B cell (primary cell): ENCODE data around the gene RIN2. TPM values are rescaled to one million over a fixed set of nuclear protein-coding genes. Genes with fewer than 3 reads are reported as not detected.

Experiments
- ATAC-seq: fragments of 200-7000 bp; cut with Tn5 transposase; one replicate; pipeline ENCODE4 v1.10.0; 2021; ENCODE audit warnings: low read depth, mild to moderate bottlenecking, moderate number of reproducible peaks, moderate library complexity
- CTCF ChIA-PET: fragments of 350-600 bp; sonication (Branson Sonifier 250); formaldehyde crosslinking; loops from one replicate; lab custom pipeline; 2021; ENCODE audit warnings: antibody characterized with exemption, inconsistent platforms; lab: Charles Lee
- POLR2A ChIA-PET: fragments of 350-600 bp; sonication (Branson Sonifier 250); formaldehyde crosslinking; loops from one replicate; lab custom pipeline; 2021; ENCODE audit warnings: antibody characterized with exemption; lab: Charles Lee
- DNase-seq: peaks from one replicate; pipeline ENCODE4 v3.0.0; 2013
- H2AFZ ChIP-seq: 2 replicates; pipeline ENCODE4 v1.6.1; 2012; ENCODE audit warnings: mild to moderate bottlenecking, low read depth, low read length; ENCODE audit not compliant: insufficient read depth, poor library complexity, severe bottlenecking
- H3K27ac ChIP-seq, 2 donors: 1 replicate in 1 of 2; 2 replicates in 1 of 2; pipeline ENCODE4 v1.5.1; 2012 to 2013; ENCODE audit warnings: low read length in 2 of 2, mild to moderate bottlenecking in 2 of 2, moderate library complexity in 1 of 2
- H3K27me3 ChIP-seq, 4 experiments: fragments of 200-600 bp in 1 of 4; sonication (generic) in 1 of 4; replicated peaks in 1 of 4; 1 replicate in 2 of 4; 2 replicates in 2 of 4; pipeline versions ENCODE4 v1.6.1 to v1.7.0; 2013 to 2016; ENCODE audit warnings: low read length in 3 of 4, mild to moderate bottlenecking in 2 of 4, mixed read lengths in 1 of 4, moderate library complexity in 1 of 4; ENCODE audit not compliant: insufficient read depth in 4 of 4, control insufficient read depth in 3 of 4; ENCODE audit errors: control extremely low read depth in 1 of 4
- H3K36me3 ChIP-seq, 2 experiments: replicated peaks in 1 of 2; 1 replicate in 1 of 2; 2 replicates in 1 of 2; pipeline versions ENCODE4 v1.6.1 to v1.7.1; 2013; ENCODE audit warnings: low read length in 1 of 2; ENCODE audit not compliant: insufficient read depth in 2 of 2, control insufficient read depth in 1 of 2; ENCODE audit errors: control extremely low read depth in 1 of 2, extremely low read depth in 1 of 2
- H3K4me1 ChIP-seq, 2 donors: fragments of 200-600 bp in 1 of 2; sonication (generic) in 1 of 2; 1 replicate in 1 of 2; 2 replicates in 1 of 2; pipeline versions ENCODE4 v1.5.1 to v1.6.1; 2013 to 2017; ENCODE audit warnings: low read length in 2 of 2; ENCODE audit not compliant: control insufficient read depth in 2 of 2, insufficient read depth in 2 of 2
- H3K4me2 ChIP-seq: replicated peaks from 2 replicates; pipeline ENCODE3; 2012; ENCODE audit warnings: mild to moderate bottlenecking, low read depth, low read length; ENCODE audit not compliant: poor library complexity, severe bottlenecking
- H3K4me3 ChIP-seq, 5 experiments: fragments of 200-600 bp in 1 of 5; sonication (generic) in 1 of 5; 1 replicate in 3 of 5; 2 replicates in 2 of 5; pipeline versions ENCODE4 v1.5.1 to v1.7.0; 2011 to 2016; ENCODE audit warnings: low read length in 4 of 5, mild to moderate bottlenecking in 4 of 5, low read depth in 2 of 5, control low read depth in 1 of 5, moderate library complexity in 1 of 5; ENCODE audit not compliant: insufficient read depth in 1 of 5; ENCODE audit errors: control extremely low read depth in 1 of 5, extremely low read depth in 1 of 5
- H3K79me2 ChIP-seq: fragments of 200-600 bp; sonication (generic); one replicate; pipeline ENCODE4 v1.6.0; 2016; ENCODE audit warnings: low read length; ENCODE audit not compliant: control insufficient read depth, insufficient read depth
- H3K9ac ChIP-seq: fragments of 200-600 bp; sonication (generic); 2 replicates; pipeline ENCODE4 v1.6.1; 2017; ENCODE audit warnings: mild to moderate bottlenecking, low read length, moderate library complexity
- H3K9me3 ChIP-seq, 3 donors: one replicate each; pipeline versions ENCODE4 v1.6.1 to v1.7.1; 2013; ENCODE audit warnings: low read length in 2 of 3; ENCODE audit not compliant: control insufficient read depth in 2 of 3, insufficient read depth in 1 of 3; ENCODE audit errors: control extremely low read depth in 1 of 3
- H4K20me1 ChIP-seq: 2 replicates; pipeline ENCODE4 v1.6.0; 2012; ENCODE audit warnings: mild to moderate bottlenecking, low read length; ENCODE audit not compliant: insufficient read depth, control insufficient read depth, poor library complexity, severe bottlenecking
- H3K27ac Mint-ChIP-seq: one replicate; pipeline ENCODE4 v1.8.0; 2021; ENCODE audit warnings: mixed read lengths
- H3K27me3 Mint-ChIP-seq: one replicate; pipeline ENCODE4 v1.8.0; 2021; ENCODE audit warnings: mixed read lengths
- H3K4me1 Mint-ChIP-seq: one replicate; pipeline ENCODE4 v1.8.0; 2021; ENCODE audit warnings: mixed read lengths
- H3K4me3 Mint-ChIP-seq: one replicate; pipeline ENCODE4 v1.8.0; 2021; ENCODE audit warnings: mixed read lengths
- H3K9me3 Mint-ChIP-seq: one replicate; pipeline ENCODE4 v1.8.0; 2022; ENCODE audit warnings: mixed read lengths; ENCODE audit not compliant: insufficient read depth
- EZH2 ChIP-seq: IDR thresholded peaks from 2 replicates; pipeline ENCODE4 v1.6.1; 2012; ENCODE audit warnings: borderline replicate concordance, low read depth, mild to moderate bottlenecking, moderate library complexity, low read length; ENCODE audit not compliant: insufficient read depth, poor library complexity, severe bottlenecking
- WGBS: methylation state at CpG from one replicate; pipeline ENCODE4 v1.1.5; 2013; ENCODE audit warnings: missing lambda C conversion rate; ENCODE audit not compliant: insufficient coverage; 5-methylcytosine and 5-hydroxymethylcytosine counted together
- intact Hi-C: fragments of 100-400 bp; cut with micrococcal nuclease; formaldehyde crosslinking; loops from one replicate; pipeline ENCODE4 v1.10.0; 2022
- polyA plus RNA-seq: library from polyadenylated mRNA; depleted of rRNA; stranded (reverse); fragments of >200 nt; gene quantifications from 2 replicates; pipeline ENCODE4 v1.2.3, GENCODE V29; 2012
- total RNA-seq, 2 donors: library from RNA; stranded (reverse); fragments of 120-200 nt in 1 of 2; gene quantifications; 1 replicate in 1 of 2; 2 replicates in 1 of 2; pipeline versions ENCODE4 v1.2.3 to v1.2.4, GENCODE V29; 2013 to 2022
- TF ChIP-seq, protein P1 (sequence below): fragments of 200-600 bp; IDR thresholded peaks from one replicate; pipeline ENCODE4 v1.8.0; 2022; ENCODE audit warnings: antibody characterized with exemption, mild to moderate bottlenecking

The RIN2 gene
- total and polyA plus RNA-seq, 2 donors (not counting 1 experiment from before 2014, with no cell fraction given) = 0.15 to 0.32 TPM

GRCh38 chr20:19779634-19780033 is 21.6 kb downstream of the RIN2 start:
- Mint-ChIP-seq H3K9me3 (no peaks in the 10 kb centered on the region), H3K4me1 (peaks cover 15% of the 10 kb centered on the region), H3K27ac (no peak overlapping the region), H3K4me3 (no peak overlapping the region), H3K27me3 (peaks cover 11% of the 10 kb centered on the region)
- Histone ChIP-seq H3K9me3 (no peaks in the 10 kb centered on the region), H3K9ac (no peak overlapping the region), H3K4me1 (peaks cover 1 to 6% of the 10 kb centered on the region in 2 donors), H2AFZ (no peak overlapping the region), H3K4me2 (no peak overlapping the region), H3K36me3 (no peaks in the 10 kb centered on the region), H3K79me2 (no peaks in the 10 kb centered on the region), H4K20me1 (no peaks in the 10 kb centered on the region), H3K27me3 (no peaks in the 10 kb centered on the region), H3K4me3 (no peak overlapping the region), H3K27ac (no peak overlapping the region)
- 0% methylated on average over 3 of the region's 5 CpGs for WGBS
- DNase-seq (no peak), ATAC-seq (no peak)
- CTCF ChIA-PET = interaction anchor here (1.0 to 1.3 kb wide), 4 partner anchors 48 to 215 kb away, joined by 3 to 9 read pairs (median 3); no protein-coding TSS in a partner anchor
- no peak for TF ChIP-seq EZH2
- TF ChIP-seq, protein P1, sequence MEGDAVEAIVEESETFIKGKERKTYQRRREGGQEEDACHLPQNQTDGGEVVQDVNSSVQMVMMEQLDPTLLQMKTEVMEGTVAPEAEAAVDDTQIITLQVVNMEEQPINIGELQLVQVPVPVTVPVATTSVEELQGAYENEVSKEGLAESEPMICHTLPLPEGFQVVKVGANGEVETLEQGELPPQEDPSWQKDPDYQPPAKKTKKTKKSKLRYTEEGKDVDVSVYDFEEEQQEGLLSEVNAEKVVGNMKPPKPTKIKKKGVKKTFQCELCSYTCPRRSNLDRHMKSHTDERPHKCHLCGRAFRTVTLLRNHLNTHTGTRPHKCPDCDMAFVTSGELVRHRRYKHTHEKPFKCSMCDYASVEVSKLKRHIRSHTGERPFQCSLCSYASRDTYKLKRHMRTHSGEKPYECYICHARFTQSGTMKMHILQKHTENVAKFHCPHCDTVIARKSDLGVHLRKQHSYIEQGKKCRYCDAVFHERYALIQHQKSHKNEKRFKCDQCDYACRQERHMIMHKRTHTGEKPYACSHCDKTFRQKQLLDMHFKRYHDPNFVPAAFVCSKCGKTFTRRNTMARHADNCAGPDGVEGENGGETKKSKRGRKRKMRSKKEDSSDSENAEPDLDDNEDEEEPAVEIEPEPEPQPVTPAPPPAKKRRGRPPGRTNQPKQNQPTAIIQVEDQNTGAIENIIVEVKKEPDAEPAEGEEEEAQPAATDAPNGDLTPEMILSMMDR = no peak
- intact Hi-C loops = no loop called here
- POLR2A ChIA-PET = no interaction called here

- H3K27ac Mint-ChIP-seq = no peak overlapping the region
- H3K4me3 Mint-ChIP-seq = no peak overlapping the region
- no peaks in the 10 kb centered on the region for H3K9me3 Mint-ChIP-seq
- CTCF ChIA-PET = interaction anchor here (1.0 to 1.3 kb wide), 4 partner anchors 48 to 215 kb away, joined by 3 to 9 read pairs (median 3); no protein-coding TSS in a partner anchor
- Histone ChIP-seq H3K27me3 (no peaks in the 10 kb centered on the region), H3K4me2 (no peak overlapping the region), H3K27ac (no peak overlapping the region), H3K9me3 (no peaks in the 10 kb centered on the region), H4K20me1 (no peaks in the 10 kb centered on the region), H2AFZ (no peak overlapping the region), H3K79me2 (no peaks in the 10 kb centered on the region), H3K9ac (no peak overlapping the region), H3K4me3 (no peak overlapping the region), H3K36me3 (no peaks in the 10 kb centered on the region), H3K4me1 (peaks cover 7 to 11% of the 10 kb centered on the region in 2 donors)
- no peak for TF ChIP-seq EZH2
- TF ChIP-seq, protein P1 = no peak
- peaks cover 11% of the 10 kb centered on the region for H3K27me3 Mint-ChIP-seq
- intact Hi-C loops = no loop called here
- POLR2A ChIA-PET = no interaction called here
- H3K4me1 Mint-ChIP-seq = peaks cover 21% of the 10 kb centered on the region
- WGBS = 80% methylated on average over 2 of the region's 5 CpGs
- DNase-seq (no peak), ATAC-seq (no peak)
These were observed 22.2 kb downstream of the RIN2 start for GRCh38 chr20:19780261-19780660.
